K562 (cell line): ENCODE measurements around the gene ZMYND15. TPM values are rescaled to one million over a fixed set of nuclear protein-coding genes. Genes with fewer than 3 reads are reported as not detected.

ENCODE experiments used
- BHLHE40 ChIP-seq: IDR thresholded peaks from 2 replicates; pipeline ENCODE4 v1.6.1; 2011; ENCODE audit warnings: low read length, improper control_type of control experiment
- CEBPB ChIP-seq: fragments of 450-650 bp; IDR thresholded peaks from 2 replicates; pipeline ENCODE4 v1.6.1; 2016; ENCODE audit warnings: missing genetic modification characterization, missing compliant biosample characterization
- EGR1 ChIP-seq: fragments of 450-650 bp; conservative IDR thresholded peaks from 2 replicates; pipeline ENCODE4 v1.6.1; 2017; ENCODE audit warnings: mild to moderate bottlenecking
- EHMT2 ChIP-seq: fragments of 450-650 bp; IDR thresholded peaks from 2 replicates; pipeline ENCODE4 v1.6.1; 2018; ENCODE audit warnings: antibody characterized with exemption
- HSF4 ChIP-seq: fragments of 250-450 bp; sonication (Bioruptor Pico); IDR thresholded peaks from 2 replicates; pipeline ENCODE4 v2.1.2; 2022; ENCODE audit warnings: mild to moderate bottlenecking, moderate library complexity, borderline replicate concordance
- MEIS2 ChIP-seq: fragments of 450-650 bp; IDR thresholded peaks from 2 replicates; pipeline ENCODE4 v1.6.1; 2014; ENCODE audit warnings: mild to moderate bottlenecking; ENCODE audit not compliant: partially characterized antibody
- NFE2 ChIP-seq: IDR thresholded peaks from 2 replicates; pipeline ENCODE4 v1.6.1; 2014; ENCODE audit warnings: antibody characterized with exemption, low read depth
- NR2C2 ChIP-seq, 2 experiments: fragments of 200-800 bp in 1 of 2; sonication (Bioruptor generic) in 1 of 2; sonication (generic) in 1 of 2; formaldehyde crosslinking in 1 of 2; IDR thresholded peaks; 2 replicates each; pipeline versions ENCODE4 v1.6.1 to v1.8.0; 2016 to 2022; ENCODE audit warnings: mild to moderate bottlenecking in 1 of 2, missing compliant biosample characterization in 1 of 2, missing genetic modification characterization in 1 of 2, missing genetic modification reagents in 1 of 2
- SIN3A ChIP-seq, 2 experiments: fragments of 150-350 bp in 1 of 2; IDR thresholded peaks; 2 replicates each; pipeline ENCODE4 v1.6.1; 2011 to 2016; ENCODE audit warnings: borderline replicate concordance in 2 of 2, low read depth in 2 of 2, low read length in 2 of 2, mild to moderate bottlenecking in 2 of 2, moderate library complexity in 2 of 2; ENCODE audit not compliant: control insufficient read depth in 1 of 2
- SMARCA4 ChIP-seq: fragments of 450-650 bp; IDR thresholded peaks from 2 replicates; pipeline ENCODE4 v1.6.1; 2016
- TFAM ChIP-seq: fragments of 250-450 bp; sonication (Bioruptor Pico); conservative IDR thresholded peaks from 2 replicates; pipeline ENCODE4 v1.5.0; 2021; ENCODE audit warnings: mild to moderate bottlenecking, moderate library complexity
- ZNF764 ChIP-seq: fragments of 250-450 bp; sonication (Bioruptor Pico); IDR thresholded peaks from 2 replicates; pipeline ENCODE4 v1.4.0; 2020; ENCODE audit warnings: low read depth, mild to moderate bottlenecking, moderate library complexity
- polyA plus RNA-seq, 8 experiments: library from polyadenylated mRNA; depleted of rRNA in 4 of 8; stranded (reverse) in 5 of 8; unstranded in 3 of 8; fragments of >200 nt; fragmentation: Nextera tagmentation in 2 of 8; fragmentation: Illumina TruSeq in 1 of 8; extraction: Ambion mirVana in 2 of 8; extraction: Trizol in 1 of 8; gene quantifications; 2 replicates each; pipeline versions ENCODE4 v1.2.1 to v1.2.3, GENCODE V29; 2011 to 2014; ENCODE audit warnings: inconsistent platforms in 1 of 8, missing spikeins in 1 of 8
- total RNA-seq, 7 experiments: library from RNA; depleted of rRNA in 6 of 7; stranded (reverse); fragments of >200 nt in 6 of 7; fragmentation: Illumina TruSeq in 2 of 7; extraction: Trizol in 2 of 7; gene quantifications; 2 replicates each; pipeline versions ENCODE4 v1.2.1 to v1.2.3, GENCODE V29; 2011 to 2021; ENCODE audit warnings: low replicate concordance in 1 of 7
- TF ChIP-seq, protein P1 (sequence below): conservative IDR thresholded peaks from 2 replicates; pipeline ENCODE4 v1.6.1; 2011; ENCODE audit warnings: low read depth, mild to moderate bottlenecking, low read length; ENCODE audit not compliant: control insufficient read depth
- TF ChIP-seq, protein P2 (sequence below): sonication (generic); formaldehyde crosslinking; IDR thresholded peaks from 2 replicates; pipeline ENCODE4 v1.8.0; 2022; ENCODE audit warnings: mild to moderate bottlenecking, missing genetic modification reagents

ZMYND15 gene
- total and polyA plus RNA-seq, 9 of the 15 experiments (the other 6 are each of a cell fraction or from before 2014, with no cell fraction given), result 0.09 TPM; not detected in 8

DNA sequence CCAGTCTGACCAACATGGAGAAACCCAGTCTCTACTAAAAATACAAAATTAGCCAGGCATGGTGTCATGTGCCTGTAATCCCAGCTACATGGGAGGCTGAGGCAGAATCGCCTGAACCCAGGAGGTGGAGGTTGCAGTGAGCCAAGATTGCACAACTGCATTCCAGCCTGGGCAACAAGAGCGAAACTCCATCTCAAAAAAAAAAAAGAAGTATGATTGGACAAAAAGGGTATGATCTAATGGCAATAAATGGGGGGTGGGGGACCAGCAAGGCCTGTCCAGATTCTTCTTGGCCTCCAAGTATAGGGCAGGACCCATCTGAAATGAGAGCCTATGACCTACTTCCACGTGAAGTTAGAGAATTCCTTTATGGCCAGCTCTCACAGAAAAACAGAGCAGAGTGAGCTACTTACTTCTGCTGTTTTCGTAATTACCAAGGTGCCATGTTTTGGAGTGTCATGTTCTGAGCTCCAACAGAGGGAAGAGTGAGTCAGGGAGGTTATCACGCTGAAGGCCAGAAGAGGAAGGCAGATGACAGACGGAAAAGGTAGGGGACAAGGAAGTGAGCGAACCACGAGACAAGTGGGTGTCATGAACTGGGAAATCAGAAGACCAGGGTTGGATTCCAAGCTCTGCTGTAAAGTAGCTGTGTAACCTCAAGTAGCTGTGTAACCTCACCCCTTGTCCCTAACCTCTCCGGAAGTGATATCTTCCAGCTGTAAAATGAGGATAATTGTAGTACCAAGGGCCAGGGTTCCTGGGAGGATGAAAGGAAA is 3.6 kb upstream of the ZMYND15 start (continued):
- TF ChIP-seq MEIS2 (peak; percentile 42), BHLHE40 (peak; percentile 10; the same call in 1 of the 2 replicates), CEBPB (tag) (peak; percentile 35; the same call in 1 of the 2 replicates), NR2C2 (CRISPR knock-in tag; IDR thresholded peaks at IDR 0.05) (no peak), NR2C2 (tag; IDR thresholded peaks at IDR 0.05) (peak; percentile 77), HSF4 (CRISPR knock-in tag) (no peak), EHMT2 (peak; percentile 78; the same call in 1 of the 2 replicates), SMARCA4 (0 out of 2 replicates have a peak, but pooled peaks have one; percentile 36), SIN3A (IDR thresholded peaks at IDR 0.05; ENCODE audit: borderline replicate concordance in 2 of 2, control insufficient read depth in 1 of 2, low read depth in 2 of 2, low read length in 2 of 2) (peak in 1 of 2 experiments; percentile 20; a peak in 1 of 4 replicates), TFAM (CRISPR knock-in tag) (no peak), NFE2 (peak; percentile 33; the same call in 1 of the 2 replicates), ZNF764 (CRISPR knock-in tag) (no peak), EGR1 (0 out of 2 replicates have a peak, but pooled peaks have one; percentile 15)
- TF ChIP-seq, protein P1, sequence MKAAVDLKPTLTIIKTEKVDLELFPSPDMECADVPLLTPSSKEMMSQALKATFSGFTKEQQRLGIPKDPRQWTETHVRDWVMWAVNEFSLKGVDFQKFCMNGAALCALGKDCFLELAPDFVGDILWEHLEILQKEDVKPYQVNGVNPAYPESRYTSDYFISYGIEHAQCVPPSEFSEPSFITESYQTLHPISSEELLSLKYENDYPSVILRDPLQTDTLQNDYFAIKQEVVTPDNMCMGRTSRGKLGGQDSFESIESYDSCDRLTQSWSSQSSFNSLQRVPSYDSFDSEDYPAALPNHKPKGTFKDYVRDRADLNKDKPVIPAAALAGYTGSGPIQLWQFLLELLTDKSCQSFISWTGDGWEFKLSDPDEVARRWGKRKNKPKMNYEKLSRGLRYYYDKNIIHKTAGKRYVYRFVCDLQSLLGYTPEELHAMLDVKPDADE, result no peak
- TF ChIP-seq, protein P2, sequence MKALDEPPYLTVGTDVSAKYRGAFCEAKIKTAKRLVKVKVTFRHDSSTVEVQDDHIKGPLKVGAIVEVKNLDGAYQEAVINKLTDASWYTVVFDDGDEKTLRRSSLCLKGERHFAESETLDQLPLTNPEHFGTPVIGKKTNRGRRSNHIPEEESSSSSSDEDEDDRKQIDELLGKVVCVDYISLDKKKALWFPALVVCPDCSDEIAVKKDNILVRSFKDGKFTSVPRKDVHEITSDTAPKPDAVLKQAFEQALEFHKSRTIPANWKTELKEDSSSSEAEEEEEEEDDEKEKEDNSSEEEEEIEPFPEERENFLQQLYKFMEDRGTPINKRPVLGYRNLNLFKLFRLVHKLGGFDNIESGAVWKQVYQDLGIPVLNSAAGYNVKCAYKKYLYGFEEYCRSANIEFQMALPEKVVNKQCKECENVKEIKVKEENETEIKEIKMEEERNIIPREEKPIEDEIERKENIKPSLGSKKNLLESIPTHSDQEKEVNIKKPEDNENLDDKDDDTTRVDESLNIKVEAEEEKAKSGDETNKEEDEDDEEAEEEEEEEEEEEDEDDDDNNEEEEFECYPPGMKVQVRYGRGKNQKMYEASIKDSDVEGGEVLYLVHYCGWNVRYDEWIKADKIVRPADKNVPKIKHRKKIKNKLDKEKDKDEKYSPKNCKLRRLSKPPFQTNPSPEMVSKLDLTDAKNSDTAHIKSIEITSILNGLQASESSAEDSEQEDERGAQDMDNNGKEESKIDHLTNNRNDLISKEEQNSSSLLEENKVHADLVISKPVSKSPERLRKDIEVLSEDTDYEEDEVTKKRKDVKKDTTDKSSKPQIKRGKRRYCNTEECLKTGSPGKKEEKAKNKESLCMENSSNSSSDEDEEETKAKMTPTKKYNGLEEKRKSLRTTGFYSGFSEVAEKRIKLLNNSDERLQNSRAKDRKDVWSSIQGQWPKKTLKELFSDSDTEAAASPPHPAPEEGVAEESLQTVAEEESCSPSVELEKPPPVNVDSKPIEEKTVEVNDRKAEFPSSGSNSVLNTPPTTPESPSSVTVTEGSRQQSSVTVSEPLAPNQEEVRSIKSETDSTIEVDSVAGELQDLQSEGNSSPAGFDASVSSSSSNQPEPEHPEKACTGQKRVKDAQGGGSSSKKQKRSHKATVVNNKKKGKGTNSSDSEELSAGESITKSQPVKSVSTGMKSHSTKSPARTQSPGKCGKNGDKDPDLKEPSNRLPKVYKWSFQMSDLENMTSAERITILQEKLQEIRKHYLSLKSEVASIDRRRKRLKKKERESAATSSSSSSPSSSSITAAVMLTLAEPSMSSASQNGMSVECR (CRISPR knock-in tag), result no peak
